Dendritic cell treated with granulocyte-macrophage colony-stimulating factor and Interleukin-4, amounts not matched to agents 40 ng/mL and 50 ng/mL, for 4 days (primary cell): Measurements from ENCODE around the gene DNMT3A.

Experiments used
- H3K27ac Mint-ChIP-seq: one replicate; pipeline ENCODE4 v1.8.0; 2022; ENCODE audit warnings: mild to moderate bottlenecking, mixed read lengths
- H3K27me3 Mint-ChIP-seq: one replicate; pipeline ENCODE4 v1.8.0; 2022; ENCODE audit warnings: mild to moderate bottlenecking, mixed read lengths
- H3K36me3 Mint-ChIP-seq: one replicate; pipeline ENCODE4 v1.8.0; 2022; ENCODE audit warnings: low read depth, mixed read lengths
- H3K4me1 Mint-ChIP-seq: one replicate; pipeline ENCODE4 v1.8.0; 2022; ENCODE audit warnings: low read depth, mixed read lengths
- H3K4me3 Mint-ChIP-seq: one replicate; pipeline ENCODE4 v1.8.0; 2022; ENCODE audit warnings: mild to moderate bottlenecking, moderate library complexity, mixed read lengths
- H3K9me3 Mint-ChIP-seq: one replicate; pipeline ENCODE4 v1.8.0; 2022; ENCODE audit warnings: mixed read lengths
- intact Hi-C: fragments of 100-400 bp; cut with micrococcal nuclease; formaldehyde crosslinking; loops from one replicate; pipeline ENCODE4 v1.15.0; 2022

Gene DNMT3A

GRCh38 chr2:25368660-25369059, 26.9 kb upstream of the DNMT3A start:
- H3K4me3 Mint-ChIP-seq: no peak overlapping the region
- H3K27me3 Mint-ChIP-seq: peaks cover 21% of the 10 kb centered on the region
- no peak overlapping the region for H3K27ac Mint-ChIP-seq
- H3K36me3 Mint-ChIP-seq: no peaks in the 10 kb centered on the region
- intact Hi-C loops: no loop called here
- no peaks in the 10 kb centered on the region for H3K9me3 Mint-ChIP-seq
- peaks cover 7% of the 10 kb centered on the region for H3K4me1 Mint-ChIP-seq

GRCh38 chr2:25367296-25367695, 25.6 kb upstream of the DNMT3A start:
- Mint-ChIP-seq H3K36me3 (no peaks in the 10 kb centered on the region), H3K27me3 (peaks cover 22% of the 10 kb centered on the region), H3K27ac (no peak overlapping the region), H3K4me1 (peaks cover 17% of the 10 kb centered on the region), H3K4me3 (no peak overlapping the region), H3K9me3 (no peaks in the 10 kb centered on the region)
- intact Hi-C loops: no loop called here

- Mint-ChIP-seq H3K27me3 (peaks cover 22% of the 10 kb centered on the region), H3K36me3 (no peaks in the 10 kb centered on the region), H3K9me3 (no peaks in the 10 kb centered on the region), H3K27ac (no peak overlapping the region), H3K4me3 (no peak overlapping the region), H3K4me1 (peaks cover 21% of the 10 kb centered on the region)
- intact Hi-C loops: no loop called here
These were observed 24.9 kb upstream of the DNMT3A start for GRCh38 chr2:25366629-25367028.

- H3K27me3 Mint-ChIP-seq: peaks cover 22% of the 10 kb centered on the region
- H3K4me1 Mint-ChIP-seq: peaks cover 23% of the 10 kb centered on the region
- intact Hi-C loops: no loop called here
- no peaks in the 10 kb centered on the region for H3K36me3 Mint-ChIP-seq
- H3K9me3 Mint-ChIP-seq: no peaks in the 10 kb centered on the region
- H3K4me3 Mint-ChIP-seq: no peak overlapping the region
- H3K27ac Mint-ChIP-seq: no peak overlapping the region
These were observed 23.5 kb upstream of the DNMT3A start for GRCh38 chr2:25365241-25365640.

GRCh38 chr2:25363733-25364132, 22.0 kb upstream of the DNMT3A start:
- Mint-ChIP-seq H3K27ac (peak overlapping the region; percentile 35), H3K4me1 (peaks cover 29% of the 10 kb centered on the region), H3K27me3 (peaks cover 18% of the 10 kb centered on the region), H3K4me3 (no peak overlapping the region), H3K36me3 (no peaks in the 10 kb centered on the region), H3K9me3 (no peaks in the 10 kb centered on the region)
- intact Hi-C loops: loop anchor here (2.0 kb wide), 1 partner anchor 13 kb away; no protein-coding TSS in a partner anchor

GRCh38 chr2:25362434-25363145, 20.9 kb upstream of the DNMT3A start:
- Mint-ChIP-seq H3K4me3 (peak overlapping the region; percentile 70), H3K27ac (peak overlapping the region; percentile 87), H3K9me3 (no peaks in the 10 kb centered on the region), H3K36me3 (no peaks in the 10 kb centered on the region), H3K27me3 (peaks cover 16% of the 10 kb centered on the region), H3K4me1 (peaks cover 35% of the 10 kb centered on the region)
- intact Hi-C loops: loop anchor here (1.0 to 2.0 kb wide), 3 partner anchors 14 to 196 kb away; no protein-coding TSS in a partner anchor

GRCh38 chr2:25362049-25362433, 20.3 kb upstream of the DNMT3A start:
- H3K4me1 Mint-ChIP-seq: peaks cover 35% of the 10 kb centered on the region
- intact Hi-C loops: loop anchor here (1.0 to 2.0 kb wide), 3 partner anchors 15 to 196 kb away; no protein-coding TSS in a partner anchor
- no peaks in the 10 kb centered on the region for H3K9me3 Mint-ChIP-seq
- peak overlapping the region; percentile 87 for H3K27ac Mint-ChIP-seq
- no peaks in the 10 kb centered on the region for H3K36me3 Mint-ChIP-seq
- H3K27me3 Mint-ChIP-seq: peaks cover 12% of the 10 kb centered on the region
- H3K4me3 Mint-ChIP-seq: peak overlapping the region; percentile 70

- Mint-ChIP-seq H3K27me3 (peaks cover 12% of the 10 kb centered on the region), H3K4me1 (peaks cover 33% of the 10 kb centered on the region), H3K36me3 (no peaks in the 10 kb centered on the region), H3K9me3 (no peaks in the 10 kb centered on the region), H3K27ac (peak overlapping the region; percentile 87), H3K4me3 (peak overlapping the region; percentile 70)
- intact Hi-C loops: loop anchor here (1.0 to 2.0 kb wide), 3 partner anchors 15 to 197 kb away; no protein-coding TSS in a partner anchor
These were observed 19.7 kb upstream of the DNMT3A start for GRCh38 chr2:25361261-25362048.

GRCh38 chr2:25358836-25359235, 17.1 kb upstream of the DNMT3A start:
- Mint-ChIP-seq H3K4me3 (no peak overlapping the region), H3K27me3 (peaks cover 13% of the 10 kb centered on the region), H3K36me3 (no peaks in the 10 kb centered on the region), H3K4me1 (peaks cover 30% of the 10 kb centered on the region), H3K27ac (peak overlapping the region; percentile 64), H3K9me3 (no peaks in the 10 kb centered on the region)
- intact Hi-C loops: no loop called here

- intact Hi-C loops: no loop called here
- peaks cover 25% of the 10 kb centered on the region for H3K4me1 Mint-ChIP-seq
- peak overlapping the region; percentile 64 for H3K27ac Mint-ChIP-seq
- peaks cover 9% of the 10 kb centered on the region for H3K27me3 Mint-ChIP-seq
- H3K4me3 Mint-ChIP-seq: no peak overlapping the region
- H3K9me3 Mint-ChIP-seq: no peaks in the 10 kb centered on the region
- no peaks in the 10 kb centered on the region for H3K36me3 Mint-ChIP-seq
These were observed 16.6 kb upstream of the DNMT3A start for GRCh38 chr2:25358249-25358815.

GRCh38 chr2:25356088-25356487, 14.4 kb upstream of the DNMT3A start:
- Mint-ChIP-seq H3K9me3 (no peaks in the 10 kb centered on the region), H3K27ac (no peak overlapping the region), H3K4me1 (peaks cover 13% of the 10 kb centered on the region), H3K4me3 (no peak overlapping the region), H3K27me3 (peaks cover 18% of the 10 kb centered on the region), H3K36me3 (no peaks in the 10 kb centered on the region)
- intact Hi-C loops: no loop called here

- Mint-ChIP-seq H3K9me3 (peaks cover 6% of the 10 kb centered on the region), H3K4me1 (peaks cover 17% of the 10 kb centered on the region), H3K27ac (no peak overlapping the region), H3K4me3 (no peak overlapping the region), H3K36me3 (no peaks in the 10 kb centered on the region), H3K27me3 (peaks cover 21% of the 10 kb centered on the region)
- intact Hi-C loops: no loop called here
These were observed 13.5 kb upstream of the DNMT3A start for GRCh38 chr2:25355270-25355669.

- Mint-ChIP-seq H3K4me3 (no peak overlapping the region), H3K9me3 (peaks cover 11% of the 10 kb centered on the region), H3K27ac (no peak overlapping the region), H3K36me3 (no peaks in the 10 kb centered on the region), H3K4me1 (peaks cover 25% of the 10 kb centered on the region), H3K27me3 (peaks cover 22% of the 10 kb centered on the region)
- intact Hi-C loops: no loop called here
These were observed 12.4 kb upstream of the DNMT3A start for GRCh38 chr2:25354116-25354515.

- H3K27me3 Mint-ChIP-seq: peaks cover 31% of the 10 kb centered on the region
- no peak overlapping the region for H3K27ac Mint-ChIP-seq
- peaks cover 11% of the 10 kb centered on the region for H3K9me3 Mint-ChIP-seq
- peaks cover 29% of the 10 kb centered on the region for H3K4me1 Mint-ChIP-seq
- H3K4me3 Mint-ChIP-seq: no peak overlapping the region
- intact Hi-C loops: loop anchor here (10.0 kb wide), 1 partner anchor 75 kb away; no protein-coding TSS in a partner anchor
- H3K36me3 Mint-ChIP-seq: no peaks in the 10 kb centered on the region
These were observed 7.7 kb upstream of the DNMT3A start for GRCh38 chr2:25349397-25349796.
